IMR-90 (cell line): Measurements from ENCODE around the gene CNPPD1.

Experiments
- BHLHE40 ChIP-seq: fragments of 150-350 bp; IDR thresholded peaks from 2 replicates; pipeline ENCODE4 v1.6.1; 2016; ENCODE audit warnings: mild to moderate bottlenecking, low read depth, low read length
- CEBPB ChIP-seq: IDR thresholded peaks from 2 replicates; pipeline ENCODE4 v1.6.1; 2012; ENCODE audit warnings: low read depth, low read length, improper control_type of control experiment
- CHD1 ChIP-seq: IDR thresholded peaks from 2 replicates; pipeline ENCODE4 v1.6.1; 2012; ENCODE audit warnings: low read depth, low read length, improper control_type of control experiment
- CTCF ChIP-seq: conservative IDR thresholded peaks from 2 replicates; pipeline ENCODE4 v1.5.1; 2012; ENCODE audit warnings: mild to moderate bottlenecking, low read depth, low read length, improper control_type of control experiment
- FOS ChIP-seq: fragments of 150-350 bp; IDR thresholded peaks from 2 replicates; pipeline ENCODE4 v1.6.1; 2016; ENCODE audit warnings: low read depth, low read length
- MAFK ChIP-seq: IDR thresholded peaks from 2 replicates; pipeline ENCODE4 v1.6.1; 2012; ENCODE audit warnings: low read depth, low read length, improper control_type of control experiment
- POLR2A ChIP-seq: IDR thresholded peaks from 2 replicates; pipeline ENCODE4 v1.6.1; 2012; ENCODE audit warnings: mild to moderate bottlenecking, low read depth, low read length
- RAD21 ChIP-seq: IDR thresholded peaks from 2 replicates; pipeline ENCODE4 v1.6.1; 2012; ENCODE audit warnings: low read length, improper control_type of control experiment
- RCOR1 ChIP-seq: IDR thresholded peaks from 2 replicates; pipeline ENCODE4 v1.6.1; 2012; ENCODE audit warnings: mild to moderate bottlenecking, low read length, improper control_type of control experiment; ENCODE audit not compliant: insufficient replicate concordance
- SMC3 ChIP-seq: fragments of 150-350 bp; IDR thresholded peaks from 2 replicates; pipeline ENCODE4 v1.6.1; 2016; ENCODE audit warnings: low read depth, mild to moderate bottlenecking, antibody characterized with exemption, low read length, moderate library complexity
- USF2 ChIP-seq: fragments of 150-350 bp; IDR thresholded peaks from 2 replicates; pipeline ENCODE4 v1.6.1; 2017; ENCODE audit warnings: mild to moderate bottlenecking, antibody characterized with exemption, low read length, low read depth

GRCh38 chr2:219168526-219168925 lies 8.2 kb downstream of the CNPPD1 start:
- TF ChIP-seq RCOR1 (no peak), MAFK (no peak), CTCF (no peak), POLR2A (no peak), USF2 (no peak), BHLHE40 (no peak), RAD21 (no peak), CEBPB (no peak), FOS (no peak), SMC3 (no peak), CHD1 (no peak)
